IMR-90 (cell line): ENCODE data around the gene PIP4P1. TPM values are rescaled to one million over a fixed set of nuclear protein-coding genes. Genes with fewer than 3 reads are reported as not detected.

Source experiments
- ATAC-seq: fragments of 200-7000 bp; cut with Tn5 transposase; 2 replicates; pipeline ENCODE4 v1.9.1; 2020; ENCODE audit warnings: low read depth, mild to moderate bottlenecking, moderate library complexity
- BruUV-seq: library from RNA; stranded (reverse); fragments of 400-500 nt; replicated peaks from 2 replicates; lab custom pipeline; 2021; lab: Mats Ljungman, UMichigan
- CTCF ChIA-PET: fragments of 300-600 bp; formaldehyde crosslinking; extraction: SDS; loops from one replicate; lab custom pipeline; 2021; ENCODE audit warnings: antibody characterized with exemption; lab: Yijun Ruan, JAX
- POLR2A ChIA-PET: fragments of 300-600 bp; sonication (Branson Sonifier 250); formaldehyde crosslinking; loops from one replicate; lab custom pipeline; 2022; ENCODE audit warnings: antibody characterized with exemption; ENCODE audit not compliant: unreplicated experiment; lab: Charles Lee
- DNase-seq: peaks from one replicate; pipeline ENCODE4 v3.0.0; 2013
- H2AFZ ChIP-seq: replicated peaks from 2 replicates; pipeline ENCODE3; 2013; ENCODE audit warnings: low read length, mild to moderate bottlenecking; ENCODE audit not compliant: poor library complexity
- H2AK5ac ChIP-seq: 2 replicates; pipeline ENCODE4 v1.6.1; 2013; ENCODE audit warnings: low read depth, low read length, inconsistent platforms
- H2AK9ac ChIP-seq: replicated peaks from 2 replicates; pipeline ENCODE3; 2013; ENCODE audit warnings: mild to moderate bottlenecking, low read depth, low read length, moderate library complexity; ENCODE audit not compliant: poor library complexity
- H2BK120ac ChIP-seq: 2 replicates; pipeline ENCODE4 v1.6.1; 2013; ENCODE audit warnings: low read depth, low read length, inconsistent platforms
- H2BK15ac ChIP-seq: 3 replicates; pipeline ENCODE4 v1.6.1; 2013; ENCODE audit warnings: low read depth, low read length, inconsistent platforms
- H2BK20ac ChIP-seq: 2 replicates; pipeline ENCODE4 v1.6.1; 2013; ENCODE audit warnings: low read depth, mild to moderate bottlenecking, inconsistent platforms, low read length, moderate library complexity
- H2BK5ac ChIP-seq: 2 replicates; pipeline ENCODE4 v1.6.1; 2013; ENCODE audit warnings: mild to moderate bottlenecking, low read depth, low read length, inconsistent platforms; ENCODE audit not compliant: poor library complexity, severe bottlenecking
- H3K14ac ChIP-seq: replicated peaks from 2 replicates; pipeline ENCODE4 v1.6.1; 2013; ENCODE audit warnings: low read depth, low read length, inconsistent platforms
- H3K18ac ChIP-seq: 2 replicates; pipeline ENCODE4 v1.6.1; 2013; ENCODE audit warnings: low read depth, low read length, control low read depth
- H3K23ac ChIP-seq: 2 replicates; pipeline ENCODE4 v1.6.1; 2013; ENCODE audit warnings: low read depth, low read length, inconsistent platforms
- H3K27ac ChIP-seq: 2 replicates; pipeline ENCODE4 v1.5.1; 2013; ENCODE audit warnings: mild to moderate bottlenecking, control low read depth, low read length; ENCODE audit not compliant: insufficient read depth
- H3K27me3 ChIP-seq: 2 replicates; pipeline ENCODE4 v1.6.1; 2013; ENCODE audit warnings: low read length; ENCODE audit not compliant: control insufficient read depth, insufficient read depth
- H3K36me3 ChIP-seq: 2 replicates; pipeline ENCODE4 v1.6.1; 2013; ENCODE audit warnings: low read length, mixed read lengths; ENCODE audit not compliant: control insufficient read depth, insufficient read depth
- H3K4ac ChIP-seq: 2 replicates; pipeline ENCODE4 v1.6.1; 2013; ENCODE audit warnings: low read depth, low read length, inconsistent platforms
- H3K4me1 ChIP-seq: 2 replicates; pipeline ENCODE4 v1.6.1; 2013; ENCODE audit warnings: low read length, mixed read lengths; ENCODE audit not compliant: control insufficient read depth, insufficient read depth
- H3K4me2 ChIP-seq: 2 replicates; pipeline ENCODE4 v1.6.1; 2013; ENCODE audit warnings: low read depth, mild to moderate bottlenecking, control low read depth, low read length, moderate library complexity
- H3K4me3 ChIP-seq: 2 replicates; pipeline ENCODE4 v1.5.1; 2013; ENCODE audit warnings: low read depth, mild to moderate bottlenecking, control low read depth, low read length, moderate library complexity; ENCODE audit not compliant: insufficient read depth
- H3K56ac ChIP-seq: 2 replicates; pipeline ENCODE4 v1.6.1; 2013; ENCODE audit warnings: low read length, inconsistent platforms; ENCODE audit not compliant: insufficient read depth; ENCODE audit errors: extremely low read depth
- H3K79me1 ChIP-seq, 2 experiments: 2 replicates each; pipeline ENCODE4 v1.6.1; 2013; ENCODE audit warnings: low read length in 2 of 2, inconsistent platforms in 1 of 2, low read depth in 1 of 2
- H3K9ac ChIP-seq: 2 replicates; pipeline ENCODE4 v1.6.1; 2013; ENCODE audit warnings: low read depth, low read length, control low read depth
- H3K9me1 ChIP-seq: 2 replicates; pipeline ENCODE4 v1.6.1; 2013; ENCODE audit warnings: low read length, inconsistent platforms; ENCODE audit not compliant: insufficient read depth
- H3K9me3 ChIP-seq: 2 replicates; pipeline ENCODE4 v1.6.1; 2013; ENCODE audit warnings: low read length; ENCODE audit not compliant: control insufficient read depth, insufficient read depth
- H4K20me1 ChIP-seq: 2 replicates; pipeline ENCODE4 v1.6.1; 2013; ENCODE audit warnings: low read length, inconsistent platforms; ENCODE audit not compliant: insufficient read depth
- H4K5ac ChIP-seq: 2 replicates; pipeline ENCODE4 v1.6.1; 2013; ENCODE audit warnings: mild to moderate bottlenecking, low read depth, low read length, control low read depth
- H4K8ac ChIP-seq, 2 experiments: 2 replicates each; pipeline ENCODE4 v1.6.1; 2013; ENCODE audit warnings: low read depth in 2 of 2, low read length in 2 of 2, control low read depth in 1 of 2, inconsistent platforms in 1 of 2
- H4K91ac ChIP-seq: 2 replicates; pipeline ENCODE4 v1.6.1; 2013; ENCODE audit warnings: low read depth, low read length, inconsistent platforms; ENCODE audit not compliant: insufficient read depth
- CEBPB ChIP-seq: IDR thresholded peaks from 2 replicates; pipeline ENCODE4 v1.6.1; 2012; ENCODE audit warnings: low read depth, low read length, improper control_type of control experiment
- CHD1 ChIP-seq: IDR thresholded peaks from 2 replicates; pipeline ENCODE4 v1.6.1; 2012; ENCODE audit warnings: low read depth, low read length, improper control_type of control experiment
- CTCF ChIP-seq: conservative IDR thresholded peaks from 2 replicates; pipeline ENCODE4 v1.5.1; 2012; ENCODE audit warnings: mild to moderate bottlenecking, low read depth, low read length, improper control_type of control experiment
- MAFK ChIP-seq: IDR thresholded peaks from 2 replicates; pipeline ENCODE4 v1.6.1; 2012; ENCODE audit warnings: low read depth, low read length, improper control_type of control experiment
- MXI1 ChIP-seq: IDR thresholded peaks from 2 replicates; pipeline ENCODE4 v1.6.1; 2012; ENCODE audit warnings: low read depth, mild to moderate bottlenecking, low read length, moderate library complexity, borderline replicate concordance
- POLR2A ChIP-seq: IDR thresholded peaks from 2 replicates; pipeline ENCODE4 v1.6.1; 2012; ENCODE audit warnings: mild to moderate bottlenecking, low read depth, low read length
- RCOR1 ChIP-seq: IDR thresholded peaks from 2 replicates; pipeline ENCODE4 v1.6.1; 2012; ENCODE audit warnings: mild to moderate bottlenecking, low read length, improper control_type of control experiment; ENCODE audit not compliant: insufficient replicate concordance
- RFX5 ChIP-seq: IDR thresholded peaks from 2 replicates; pipeline ENCODE4 v1.8.0; 2012; ENCODE audit warnings: low read depth, mild to moderate bottlenecking, low read length, moderate library complexity
- WGBS, 2 experiments: methylation state at CpG; one replicate each; pipeline versions ENCODE4 v1.1.5 to v1.1.7; 2013; ENCODE audit warnings: missing lambda C conversion rate in 2 of 2; ENCODE audit not compliant: insufficient read length in 1 of 2; ENCODE audit errors: extremely low coverage in 2 of 2; 5-methylcytosine and 5-hydroxymethylcytosine counted together
- dilution Hi-C: fragments of 300-500 bp; cut with HindIII; formaldehyde crosslinking; loops from one replicate; pipeline ENCODE4 v1.14.3; 2018; ENCODE audit warnings: low sequenced_read_pairs; ENCODE audit not compliant: unreplicated experiment
- in situ Hi-C: fragments of 300-500 bp; cut with MboI; formaldehyde crosslinking; loops from 3 replicates; pipeline ENCODE4 v1.14.3; 2019; ENCODE audit warnings: low sequenced_read_pairs, inconsistent platforms, mixed read lengths
- intact Hi-C: fragments of 100-400 bp; cut with micrococcal nuclease; formaldehyde crosslinking; loops from 2 replicates; pipeline ENCODE4 v1.10.0; 2022
- polyA plus RNA-seq, 3 experiments: library from polyadenylated mRNA; depleted of rRNA; stranded (reverse); fragments of >200 nt; gene quantifications; 2 replicates each; pipeline ENCODE4 v1.2.3, GENCODE V29; 2012; ENCODE audit warnings: low replicate concordance in 1 of 3
- total RNA-seq: library from RNA; depleted of rRNA; stranded (reverse); fragments of >200 nt; gene quantifications from 2 replicates; pipeline ENCODE4 v1.2.3, GENCODE V29; 2012
- TF ChIP-seq, protein P1 (sequence below): fragments of 150-350 bp; IDR thresholded peaks from 2 replicates; pipeline ENCODE4 v1.6.1; 2016; ENCODE audit warnings: low read depth, mild to moderate bottlenecking, low read length, moderate library complexity, borderline replicate concordance

The PIP4P1 gene
- total and polyA plus RNA-seq, 2 of the 4 experiments (the other 2 are of a cell fraction), result 15.2 to 27.8 TPM

DNA sequence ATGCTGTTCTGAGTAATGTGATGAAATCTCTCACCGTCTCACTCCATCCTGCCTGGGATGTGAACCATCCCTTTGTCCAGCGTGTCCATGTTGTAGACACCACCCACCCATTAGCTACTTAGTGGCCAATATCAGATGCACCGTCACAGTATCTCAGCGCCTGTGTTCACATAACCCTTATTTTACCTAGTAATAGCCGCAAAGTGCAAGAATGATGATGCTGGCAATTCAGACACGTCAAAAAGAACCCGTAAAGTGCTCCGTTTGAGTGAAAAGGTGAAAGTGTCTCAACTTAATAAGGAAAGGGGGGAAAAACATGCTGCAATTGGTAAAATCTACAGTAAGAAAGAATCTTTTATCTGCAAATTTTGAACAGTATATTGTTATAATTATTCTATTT, 47.1 kb upstream of the PIP4P1 start:
- Histone ChIP-seq H3K14ac (no peak overlapping the region), H4K91ac (no peak overlapping the region), H2AK5ac (no peak overlapping the region), H2AK9ac (no peak overlapping the region), H3K18ac (no peak overlapping the region), H3K56ac (no peak overlapping the region), H3K79me1 (no peaks in the 10 kb centered on the region), H3K4ac (no peak overlapping the region), H3K4me2 (no peak overlapping the region), H3K4me3 (no peak overlapping the region), H3K27me3 (no peaks in the 10 kb centered on the region), H4K20me1 (no peaks in the 10 kb centered on the region), H3K27ac (no peak overlapping the region), H3K36me3 (no peaks in the 10 kb centered on the region), H3K9me1 (no peaks in the 10 kb centered on the region), H2BK20ac (no peak overlapping the region), H4K5ac (no peak overlapping the region), H2AFZ (no peak overlapping the region), H2BK5ac (no peak overlapping the region), H2BK15ac (no peak overlapping the region), H3K9me3 (no peaks in the 10 kb centered on the region), H3K23ac (no peak overlapping the region), H2BK120ac (no peak overlapping the region), H3K4me1 (no peaks in the 10 kb centered on the region), H4K8ac (no peak overlapping the region), H3K9ac (no peak overlapping the region)
- no peak for TF ChIP-seq CEBPB
- TF ChIP-seq MXI1, result no peak
- TF ChIP-seq CHD1, result no peak
- TF ChIP-seq CTCF, result no peak
- no peak for TF ChIP-seq RCOR1
- no peak for TF ChIP-seq RFX5
- no peak for TF ChIP-seq POLR2A
- TF ChIP-seq, protein P1, sequence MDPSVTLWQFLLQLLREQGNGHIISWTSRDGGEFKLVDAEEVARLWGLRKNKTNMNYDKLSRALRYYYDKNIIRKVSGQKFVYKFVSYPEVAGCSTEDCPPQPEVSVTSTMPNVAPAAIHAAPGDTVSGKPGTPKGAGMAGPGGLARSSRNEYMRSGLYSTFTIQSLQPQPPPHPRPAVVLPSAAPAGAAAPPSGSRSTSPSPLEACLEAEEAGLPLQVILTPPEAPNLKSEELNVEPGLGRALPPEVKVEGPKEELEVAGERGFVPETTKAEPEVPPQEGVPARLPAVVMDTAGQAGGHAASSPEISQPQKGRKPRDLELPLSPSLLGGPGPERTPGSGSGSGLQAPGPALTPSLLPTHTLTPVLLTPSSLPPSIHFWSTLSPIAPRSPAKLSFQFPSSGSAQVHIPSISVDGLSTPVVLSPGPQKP, result no peak
- TF ChIP-seq MAFK, result no peak
- no peak for DNase-seq
- WGBS, 2 experiments, result 50% methylated on average over 1 of the region's 8 CpGs; no CpG with 5 or more reads in 1 of the 2 experiments
- dilution Hi-C loops, result no loop called here
- intact Hi-C loops, result no loop called here
- ChIA-PET POLR2A (no interaction called here), CTCF (no interaction called here)
- ATAC-seq, result no peak
- no TSS peak for BruUV-seq
- in situ Hi-C loops, result no loop called here
